K562 (cell line): Measurements from ENCODE around the gene ZDHHC8. TPM values are rescaled to one million over a fixed set of nuclear protein-coding genes. Genes with fewer than 3 reads are reported as not detected.
A peak's percentile ranks its signal among the peaks of the same experiment; 100 is the strongest.

Experiments used
- BRD9 ChIP-seq: fragments of 450-650 bp; IDR thresholded peaks from 2 replicates; pipeline ENCODE4 v1.6.1; 2018; ENCODE audit warnings: low read depth; ENCODE audit not compliant: partially characterized antibody
- ELF1 ChIP-seq: fragments of 200-800 bp; sonication (Bioruptor generic); IDR thresholded peaks from 2 replicates; pipeline ENCODE4 v1.6.1; 2016; ENCODE audit warnings: missing genetic modification characterization, missing compliant biosample characterization
- HDAC8 ChIP-seq: fragments of 450-650 bp; IDR thresholded peaks from 2 replicates; pipeline ENCODE4 v1.6.1; 2016; ENCODE audit warnings: mild to moderate bottlenecking, missing genetic modification characterization, moderate library complexity, missing compliant biosample characterization
- KAT7 ChIP-seq: sonication (generic); formaldehyde crosslinking; IDR thresholded peaks from 2 replicates; pipeline ENCODE4 v1.8.0; 2022; ENCODE audit warnings: missing genetic modification reagents, mild to moderate bottlenecking, borderline replicate concordance
- LEF1 ChIP-seq: fragments of 450-650 bp; IDR thresholded peaks from 2 replicates; pipeline ENCODE4 v1.6.1; 2016; ENCODE audit warnings: mild to moderate bottlenecking
- MYBL2 ChIP-seq, 2 experiments: fragments of 450-650 bp in 1 of 2; sonication (generic) in 1 of 2; formaldehyde crosslinking in 1 of 2; IDR thresholded peaks; 2 replicates each; pipeline versions ENCODE4 v1.6.1 to v1.8.1; 2017 to 2022; ENCODE audit warnings: borderline replicate concordance in 1 of 2, inconsistent platforms in 1 of 2, low read depth in 1 of 2, mild to moderate bottlenecking in 1 of 2, missing genetic modification reagents in 1 of 2, moderate library complexity in 1 of 2
- NCOA2 ChIP-seq, 2 experiments: fragments of 450-650 bp; IDR thresholded peaks; 2 replicates each; pipeline ENCODE4 v1.6.1; 2018; ENCODE audit warnings: mild to moderate bottlenecking in 2 of 2, moderate library complexity in 1 of 2; ENCODE audit not compliant: partially characterized antibody in 2 of 2
- NR3C1 ChIP-seq: sonication (generic); formaldehyde crosslinking; IDR thresholded peaks from 2 replicates; pipeline ENCODE4 v1.8.1; 2022; ENCODE audit warnings: missing genetic modification reagents
- PCBP1 ChIP-seq: fragments of 200-400 bp; formaldehyde crosslinking; IDR thresholded peaks from 2 replicates; pipeline ENCODE4 v1.6.1; 2018; ENCODE audit warnings: mild to moderate bottlenecking, low read depth, low read length; ENCODE audit not compliant: poor library complexity, severe bottlenecking
- PTRF ChIP-seq: fragments of 450-650 bp; IDR thresholded peaks from 2 replicates; pipeline ENCODE4 v1.6.1; 2016; ENCODE audit warnings: mild to moderate bottlenecking, missing genetic modification characterization, missing compliant biosample characterization
- TRIM28 ChIP-seq: fragments of 450-650 bp; IDR thresholded peaks from 2 replicates; pipeline ENCODE4 v1.6.1; 2017
- ZNF184 ChIP-seq: sonication (generic); formaldehyde crosslinking; IDR thresholded peaks from 2 replicates; pipeline ENCODE4 v1.5.0; 2020; ENCODE audit warnings: missing genetic modification reagents
- ZNF282 ChIP-seq: sonication (generic); formaldehyde crosslinking; IDR thresholded peaks from 2 replicates; pipeline ENCODE4 v1.8.1; 2023; ENCODE audit warnings: missing genetic modification reagents
- polyA plus RNA-seq, 8 experiments: library from polyadenylated mRNA; depleted of rRNA in 4 of 8; stranded (reverse) in 5 of 8; unstranded in 3 of 8; fragments of >200 nt; fragmentation: Nextera tagmentation in 2 of 8; fragmentation: Illumina TruSeq in 1 of 8; extraction: Ambion mirVana in 2 of 8; extraction: Trizol in 1 of 8; gene quantifications; 2 replicates each; pipeline versions ENCODE4 v1.2.1 to v1.2.3, GENCODE V29; 2011 to 2014; ENCODE audit warnings: inconsistent platforms in 1 of 8, missing spikeins in 1 of 8
- total RNA-seq, 7 experiments: library from RNA; depleted of rRNA in 6 of 7; stranded (reverse); fragments of >200 nt in 6 of 7; fragmentation: Illumina TruSeq in 2 of 7; extraction: Trizol in 2 of 7; gene quantifications; 2 replicates each; pipeline versions ENCODE4 v1.2.1 to v1.2.3, GENCODE V29; 2011 to 2021; ENCODE audit warnings: low replicate concordance in 1 of 7
- TF ChIP-seq, protein P1 (sequence below): fragments of 250-450 bp; sonication (Bioruptor Pico); IDR thresholded peaks from 2 replicates; pipeline ENCODE4 v1.5.0; 2020; ENCODE audit warnings: mild to moderate bottlenecking
- TF ChIP-seq, protein P2 (sequence below): sonication (generic); formaldehyde crosslinking; IDR thresholded peaks from 2 replicates; pipeline ENCODE4 v1.8.0; 2022; ENCODE audit warnings: mild to moderate bottlenecking, missing genetic modification reagents
- TF ChIP-seq, protein P3 (sequence below): sonication (generic); formaldehyde crosslinking; IDR thresholded peaks from 2 replicates; pipeline ENCODE4 v1.8.1; 2023; ENCODE audit warnings: mild to moderate bottlenecking, missing genetic modification reagents
- TF ChIP-seq, protein P4 (sequence below): fragments of 450-650 bp; IDR thresholded peaks from 2 replicates; pipeline ENCODE4 v1.7.0; 2016; ENCODE audit warnings: borderline replicate concordance
- TF ChIP-seq, protein P5 (sequence below): sonication (generic); formaldehyde crosslinking; IDR thresholded peaks from 2 replicates; pipeline ENCODE4 v1.9.0; 2022; ENCODE audit warnings: mild to moderate bottlenecking, missing genetic modification reagents
- TF ChIP-seq, protein P6 (sequence below): conservative IDR thresholded peaks from 2 replicates; pipeline ENCODE4 v1.6.1; 2011; ENCODE audit warnings: low read depth, mild to moderate bottlenecking, low read length; ENCODE audit not compliant: control insufficient read depth

The ZDHHC8 gene
- total and polyA plus RNA-seq, 9 of the 15 experiments (the other 6 are each of a cell fraction or from before 2014, with no cell fraction given): 0.04 to 109 (median 16.4) TPM

DNA sequence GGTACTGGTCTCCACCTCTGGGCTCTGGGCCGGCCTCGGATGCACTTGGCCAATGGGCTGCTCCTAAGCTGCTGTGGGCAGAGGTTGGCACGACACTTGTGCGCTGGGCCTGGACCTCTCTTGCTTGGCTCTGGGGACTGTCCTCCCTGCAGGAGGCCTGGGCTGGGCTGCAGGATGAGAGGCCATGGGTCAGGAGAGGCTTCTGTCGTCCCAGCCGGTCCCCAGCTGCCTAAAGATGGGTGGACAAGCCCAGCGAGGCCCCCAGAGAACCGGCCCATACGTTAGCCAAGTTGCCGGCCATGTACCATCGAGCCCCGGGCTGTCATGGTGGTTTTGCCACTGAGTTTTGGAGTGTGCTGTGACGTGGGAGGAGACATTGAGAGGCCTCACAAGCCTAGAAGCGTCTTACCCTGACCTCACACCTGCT is 20.9 kb downstream of the ZDHHC8 start (continued):
- TF ChIP-seq ZNF282 (CRISPR knock-in tag): peak; percentile 96
- no peak for TF ChIP-seq MYBL2 (IDR thresholded peaks at IDR 0.05; ENCODE audit: low read depth)
- TF ChIP-seq MYBL2 (CRISPR knock-in tag; IDR thresholded peaks at IDR 0.05; ENCODE audit: borderline replicate concordance): peak; percentile 87; the same call in 1 of the 2 replicates
- TF ChIP-seq, protein P1, sequence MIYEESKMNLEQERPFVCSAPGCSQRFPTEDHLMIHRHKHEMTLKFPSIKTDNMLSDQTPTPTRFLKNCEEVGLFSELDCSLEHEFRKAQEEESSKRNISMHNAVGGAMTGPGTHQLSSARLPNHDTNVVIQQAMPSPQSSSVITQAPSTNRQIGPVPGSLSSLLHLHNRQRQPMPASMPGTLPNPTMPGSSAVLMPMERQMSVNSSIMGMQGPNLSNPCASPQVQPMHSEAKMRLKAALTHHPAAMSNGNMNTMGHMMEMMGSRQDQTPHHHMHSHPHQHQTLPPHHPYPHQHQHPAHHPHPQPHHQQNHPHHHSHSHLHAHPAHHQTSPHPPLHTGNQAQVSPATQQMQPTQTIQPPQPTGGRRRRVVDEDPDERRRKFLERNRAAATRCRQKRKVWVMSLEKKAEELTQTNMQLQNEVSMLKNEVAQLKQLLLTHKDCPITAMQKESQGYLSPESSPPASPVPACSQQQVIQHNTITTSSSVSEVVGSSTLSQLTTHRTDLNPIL (CRISPR knock-in tag): no peak
- TF ChIP-seq, protein P2, sequence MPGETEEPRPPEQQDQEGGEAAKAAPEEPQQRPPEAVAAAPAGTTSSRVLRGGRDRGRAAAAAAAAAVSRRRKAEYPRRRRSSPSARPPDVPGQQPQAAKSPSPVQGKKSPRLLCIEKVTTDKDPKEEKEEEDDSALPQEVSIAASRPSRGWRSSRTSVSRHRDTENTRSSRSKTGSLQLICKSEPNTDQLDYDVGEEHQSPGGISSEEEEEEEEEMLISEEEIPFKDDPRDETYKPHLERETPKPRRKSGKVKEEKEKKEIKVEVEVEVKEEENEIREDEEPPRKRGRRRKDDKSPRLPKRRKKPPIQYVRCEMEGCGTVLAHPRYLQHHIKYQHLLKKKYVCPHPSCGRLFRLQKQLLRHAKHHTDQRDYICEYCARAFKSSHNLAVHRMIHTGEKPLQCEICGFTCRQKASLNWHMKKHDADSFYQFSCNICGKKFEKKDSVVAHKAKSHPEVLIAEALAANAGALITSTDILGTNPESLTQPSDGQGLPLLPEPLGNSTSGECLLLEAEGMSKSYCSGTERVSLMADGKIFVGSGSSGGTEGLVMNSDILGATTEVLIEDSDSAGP (CRISPR knock-in tag): 0 out of 2 replicates have a peak, but pooled peaks have one; percentile 36
- no peak for TF ChIP-seq ZNF184 (CRISPR knock-in tag)
- TF ChIP-seq, protein P3, sequence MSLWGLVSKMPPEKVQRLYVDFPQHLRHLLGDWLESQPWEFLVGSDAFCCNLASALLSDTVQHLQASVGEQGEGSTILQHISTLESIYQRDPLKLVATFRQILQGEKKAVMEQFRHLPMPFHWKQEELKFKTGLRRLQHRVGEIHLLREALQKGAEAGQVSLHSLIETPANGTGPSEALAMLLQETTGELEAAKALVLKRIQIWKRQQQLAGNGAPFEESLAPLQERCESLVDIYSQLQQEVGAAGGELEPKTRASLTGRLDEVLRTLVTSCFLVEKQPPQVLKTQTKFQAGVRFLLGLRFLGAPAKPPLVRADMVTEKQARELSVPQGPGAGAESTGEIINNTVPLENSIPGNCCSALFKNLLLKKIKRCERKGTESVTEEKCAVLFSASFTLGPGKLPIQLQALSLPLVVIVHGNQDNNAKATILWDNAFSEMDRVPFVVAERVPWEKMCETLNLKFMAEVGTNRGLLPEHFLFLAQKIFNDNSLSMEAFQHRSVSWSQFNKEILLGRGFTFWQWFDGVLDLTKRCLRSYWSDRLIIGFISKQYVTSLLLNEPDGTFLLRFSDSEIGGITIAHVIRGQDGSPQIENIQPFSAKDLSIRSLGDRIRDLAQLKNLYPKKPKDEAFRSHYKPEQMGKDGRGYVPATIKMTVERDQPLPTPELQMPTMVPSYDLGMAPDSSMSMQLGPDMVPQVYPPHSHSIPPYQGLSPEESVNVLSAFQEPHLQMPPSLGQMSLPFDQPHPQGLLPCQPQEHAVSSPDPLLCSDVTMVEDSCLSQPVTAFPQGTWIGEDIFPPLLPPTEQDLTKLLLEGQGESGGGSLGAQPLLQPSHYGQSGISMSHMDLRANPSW (CRISPR knock-in tag): no peak
- TF ChIP-seq BRD9: no peak
- no peak for TF ChIP-seq NCOA2 (IDR thresholded peaks at IDR 0.05; ENCODE audit: partially characterized antibody in 2 of 2)
- TF ChIP-seq HDAC8 (tag): no peak
- no peak for TF ChIP-seq TRIM28
- TF ChIP-seq, protein P4, sequence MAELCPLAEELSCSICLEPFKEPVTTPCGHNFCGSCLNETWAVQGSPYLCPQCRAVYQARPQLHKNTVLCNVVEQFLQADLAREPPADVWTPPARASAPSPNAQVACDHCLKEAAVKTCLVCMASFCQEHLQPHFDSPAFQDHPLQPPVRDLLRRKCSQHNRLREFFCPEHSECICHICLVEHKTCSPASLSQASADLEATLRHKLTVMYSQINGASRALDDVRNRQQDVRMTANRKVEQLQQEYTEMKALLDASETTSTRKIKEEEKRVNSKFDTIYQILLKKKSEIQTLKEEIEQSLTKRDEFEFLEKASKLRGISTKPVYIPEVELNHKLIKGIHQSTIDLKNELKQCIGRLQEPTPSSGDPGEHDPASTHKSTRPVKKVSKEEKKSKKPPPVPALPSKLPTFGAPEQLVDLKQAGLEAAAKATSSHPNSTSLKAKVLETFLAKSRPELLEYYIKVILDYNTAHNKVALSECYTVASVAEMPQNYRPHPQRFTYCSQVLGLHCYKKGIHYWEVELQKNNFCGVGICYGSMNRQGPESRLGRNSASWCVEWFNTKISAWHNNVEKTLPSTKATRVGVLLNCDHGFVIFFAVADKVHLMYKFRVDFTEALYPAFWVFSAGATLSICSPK: no peak
- TF ChIP-seq, protein P5, sequence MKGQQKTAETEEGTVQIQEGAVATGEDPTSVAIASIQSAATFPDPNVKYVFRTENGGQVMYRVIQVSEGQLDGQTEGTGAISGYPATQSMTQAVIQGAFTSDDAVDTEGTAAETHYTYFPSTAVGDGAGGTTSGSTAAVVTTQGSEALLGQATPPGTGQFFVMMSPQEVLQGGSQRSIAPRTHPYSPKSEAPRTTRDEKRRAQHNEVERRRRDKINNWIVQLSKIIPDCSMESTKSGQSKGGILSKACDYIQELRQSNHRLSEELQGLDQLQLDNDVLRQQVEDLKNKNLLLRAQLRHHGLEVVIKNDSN (CRISPR knock-in tag): peak; percentile 59; the same call in 1 of the 2 replicates
- no peak for TF ChIP-seq ELF1 (tag)
- 0 out of 2 replicates have a peak, but pooled peaks have one; percentile 58 for TF ChIP-seq NR3C1 (CRISPR knock-in tag)
- no peak for TF ChIP-seq KAT7 (CRISPR knock-in tag)
- no peak for TF ChIP-seq PTRF (tag)
- no peak for TF ChIP-seq LEF1
- no peak for TF ChIP-seq PCBP1
- TF ChIP-seq, protein P6, sequence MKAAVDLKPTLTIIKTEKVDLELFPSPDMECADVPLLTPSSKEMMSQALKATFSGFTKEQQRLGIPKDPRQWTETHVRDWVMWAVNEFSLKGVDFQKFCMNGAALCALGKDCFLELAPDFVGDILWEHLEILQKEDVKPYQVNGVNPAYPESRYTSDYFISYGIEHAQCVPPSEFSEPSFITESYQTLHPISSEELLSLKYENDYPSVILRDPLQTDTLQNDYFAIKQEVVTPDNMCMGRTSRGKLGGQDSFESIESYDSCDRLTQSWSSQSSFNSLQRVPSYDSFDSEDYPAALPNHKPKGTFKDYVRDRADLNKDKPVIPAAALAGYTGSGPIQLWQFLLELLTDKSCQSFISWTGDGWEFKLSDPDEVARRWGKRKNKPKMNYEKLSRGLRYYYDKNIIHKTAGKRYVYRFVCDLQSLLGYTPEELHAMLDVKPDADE: no peak
